ENCODE data around the gene RARG. TPM values are rescaled to one million over a fixed set of nuclear protein-coding genes. Genes with fewer than 3 reads are reported as not detected.

Gene RARG
- total RNA-seq, 4 donors from 2014 or later, result 160 to 207 (median 199) TPM

- intact Hi-C loops (cut with DNase I; ENCODE audit: low total_unique reads), result loop anchor here (5.0 kb wide), 1 partner anchor 81 kb away; no protein-coding TSS in a partner anchor
- H3K4me3 ChIP-seq (ENCODE audit: low read depth, poor library complexity, severe bottlenecking), result no peak overlapping the region
- TF ChIP-seq CTCF (IDR thresholded peaks at IDR 0.05) (no peak), POLR2A (IDR thresholded peaks at IDR 0.05) (no peak)
- 77 to 82% methylated on average over 4 of the region's 4 CpGs for WGBS, 2 donors
- DNase-seq (ENCODE audit: low spot score in 2 of 2), result no peak
Observed at GRCh38 chr12:53210843-53211242, 21.2 kb downstream of the RARG start.

GRCh38 chr12:53208877-53209463 lies 23.0 kb downstream of the RARG start:
- no peak for TF ChIP-seq POLR2A (IDR thresholded peaks at IDR 0.05)
- TF ChIP-seq CTCF (IDR thresholded peaks at IDR 0.05), result no peak
- 58 to 65% methylated on average over 7 of the region's 7 CpGs for WGBS, 2 donors
- no peak for DNase-seq (ENCODE audit: low spot score in 2 of 2)
- intact Hi-C loops (cut with DNase I; ENCODE audit: low total_unique reads), result no loop called here
- H3K4me3 ChIP-seq (ENCODE audit: low read depth, poor library complexity, severe bottlenecking), result no peak overlapping the region

DNA sequence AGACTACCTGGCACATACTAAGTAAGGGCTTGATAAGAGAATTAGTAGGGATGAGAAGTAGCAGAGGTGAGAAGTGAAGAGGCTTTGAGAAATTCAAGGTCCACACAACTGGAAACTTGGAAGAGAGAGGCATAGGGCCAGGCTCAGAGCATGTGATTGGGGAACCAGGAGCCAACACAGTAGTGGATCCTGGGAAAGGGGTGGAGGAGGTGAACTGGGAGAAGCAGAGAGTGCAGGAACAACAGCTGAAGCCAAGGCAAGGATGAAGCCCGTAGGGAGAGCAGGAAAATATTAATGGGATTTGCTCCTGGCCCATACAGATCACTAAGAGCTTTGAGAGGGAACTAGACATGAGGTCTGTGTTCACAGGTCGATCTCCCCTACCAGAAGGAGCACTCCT lies 23.6 kb downstream of the RARG start:
- intact Hi-C loops (cut with DNase I; ENCODE audit: low total_unique reads), result no loop called here
- 36 to 41% methylated on average over 2 of the region's 2 CpGs for WGBS, 2 donors
- TF ChIP-seq CTCF (IDR thresholded peaks at IDR 0.05) (no peak), POLR2A (IDR thresholded peaks at IDR 0.05) (no peak)
- DNase-seq (ENCODE audit: low spot score in 2 of 2), result no peak
- H3K4me3 ChIP-seq (ENCODE audit: low read depth, poor library complexity, severe bottlenecking), result no peak overlapping the region

DNA sequence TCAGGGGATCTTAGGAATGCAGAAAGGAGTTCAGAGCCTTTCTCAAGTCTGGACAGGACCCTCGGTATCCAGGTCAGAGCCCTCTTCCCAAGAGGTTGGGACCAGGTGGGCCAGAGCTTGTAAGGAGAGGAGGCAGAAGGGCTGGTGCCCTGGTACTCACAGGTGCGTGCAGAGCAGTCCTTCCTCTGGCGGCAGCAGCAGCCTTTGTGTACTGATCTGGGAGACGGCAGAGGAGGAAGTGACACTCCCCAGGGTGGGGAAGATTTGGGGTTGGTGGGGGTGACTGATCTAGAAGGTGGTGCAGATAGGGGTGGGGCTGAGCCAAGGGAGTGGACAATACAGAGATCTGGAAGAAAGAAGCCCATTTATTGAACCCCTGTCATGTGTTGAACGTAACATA lies 25.0 kb downstream of the RARG start, which contains the start of gene ITGB7:
ITGB7 (minus strand) TSS at position 210 of the 400 bp plus-strand sequence. CDS start 6,808 bp downstream, outside the sequence.
- intact Hi-C loops (cut with DNase I; ENCODE audit: low total_unique reads), result no loop called here
- DNase-seq (ENCODE audit: low spot score in 2 of 2), result no peak
- 42 to 46% methylated on average over 5 of the region's 5 CpGs for WGBS, 2 donors
- TF ChIP-seq CTCF (IDR thresholded peaks at IDR 0.05), result no peak
- no peak for TF ChIP-seq POLR2A (IDR thresholded peaks at IDR 0.05)
- no peak within 1 kb of the TSS for H3K4me3 ChIP-seq (ENCODE audit: low read depth, poor library complexity, severe bottlenecking)

- WGBS, 2 donors, result 66 to 70% methylated on average over 7 of the region's 7 CpGs
- H3K4me3 ChIP-seq (ENCODE audit: low read depth, poor library complexity, severe bottlenecking), result no peak overlapping the region
- DNase-seq (ENCODE audit: low spot score in 2 of 2), result no peak
- intact Hi-C loops (cut with DNase I; ENCODE audit: low total_unique reads), result no loop called here
- TF ChIP-seq POLR2A (IDR thresholded peaks at IDR 0.05) (no peak), CTCF (IDR thresholded peaks at IDR 0.05) (no peak)
Observed at GRCh38 chr12:53205747-53206419, 26.1 kb downstream of the RARG start.
